Stimulated activated CD4-positive, alpha-beta T cell treated with anti-CD3 and anti-CD28 coated beads, TNF-alpha, amount 100 ng/mL, for 4 hours (primary cell): Measurements from ENCODE around the gene FAM210B.
"Not testable (repeated sequence)": the region's sequence is repeated elsewhere in the genome, so short reads cannot be mapped to it uniquely, and the experiment has no call there.

ENCODE experiments used
- DNase-seq, 3 experiments: peaks; one replicate each; pipeline ENCODE4 v3.0.0-alpha.2; 2020; ENCODE audit warnings: low read depth in 3 of 3

FAM210B gene

GRCh38 chr20:56392881-56393482 lies 34.2 kb downstream of the FAM210B start:
- DNase-seq, result no peak

DNA sequence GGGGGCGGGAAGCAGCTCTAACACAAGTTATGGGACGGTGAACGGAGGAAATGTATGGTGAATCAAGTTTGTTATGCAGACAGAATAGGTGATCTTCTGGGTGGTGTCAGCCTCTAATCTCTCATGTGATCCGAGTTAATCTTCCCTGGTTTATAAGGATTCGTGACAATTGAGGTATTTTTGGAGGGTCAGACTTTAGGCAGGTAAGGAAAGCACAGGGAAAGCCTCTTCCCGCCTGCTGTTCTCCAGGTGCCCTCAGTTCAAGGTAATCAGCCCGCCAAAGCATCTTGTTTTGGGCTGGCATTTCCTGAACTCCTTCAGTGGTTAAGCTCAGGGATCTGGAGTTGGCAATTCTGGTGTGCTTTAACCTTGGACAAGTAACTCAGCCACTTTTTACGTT lies 34.9 kb downstream of the FAM210B start:
- no peak for DNase-seq

- DNase-seq, result no peak
Measured at GRCh38 chr20:56395166-56395565, 36.4 kb downstream of the FAM210B start.

DNA sequence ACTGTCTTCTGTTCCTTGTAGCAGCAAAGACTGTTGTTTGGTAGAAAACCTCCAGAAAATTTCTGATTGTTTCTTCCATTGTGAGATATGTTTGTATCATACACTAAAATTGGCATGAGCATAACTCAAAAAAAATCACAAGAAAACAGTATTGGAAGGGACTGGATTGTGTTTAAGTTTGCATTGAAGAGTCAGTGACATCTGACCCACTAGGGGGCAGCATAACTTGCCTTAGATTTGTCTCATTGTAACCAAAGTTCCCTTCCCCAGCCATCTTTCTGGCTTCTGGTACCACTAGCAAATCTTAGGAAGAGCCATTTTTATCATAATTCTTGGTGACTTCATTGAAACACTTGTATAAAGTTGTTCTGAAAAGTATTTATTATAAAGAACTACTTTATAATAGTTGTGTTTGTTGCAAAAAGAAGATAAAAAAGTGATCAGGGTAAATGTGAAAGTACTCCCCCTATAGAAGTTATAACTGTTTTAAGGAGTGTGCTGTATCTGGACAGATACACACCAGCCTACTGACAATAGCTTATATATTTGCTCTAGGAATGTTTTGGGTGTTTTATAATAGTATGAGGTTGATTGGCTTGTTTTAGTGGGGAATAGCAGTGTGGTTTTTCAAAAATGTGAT lies 41.3 kb downstream of the FAM210B start:
- DNase-seq, result peak in 1 of 3 experiments; percentile 47

DNA sequence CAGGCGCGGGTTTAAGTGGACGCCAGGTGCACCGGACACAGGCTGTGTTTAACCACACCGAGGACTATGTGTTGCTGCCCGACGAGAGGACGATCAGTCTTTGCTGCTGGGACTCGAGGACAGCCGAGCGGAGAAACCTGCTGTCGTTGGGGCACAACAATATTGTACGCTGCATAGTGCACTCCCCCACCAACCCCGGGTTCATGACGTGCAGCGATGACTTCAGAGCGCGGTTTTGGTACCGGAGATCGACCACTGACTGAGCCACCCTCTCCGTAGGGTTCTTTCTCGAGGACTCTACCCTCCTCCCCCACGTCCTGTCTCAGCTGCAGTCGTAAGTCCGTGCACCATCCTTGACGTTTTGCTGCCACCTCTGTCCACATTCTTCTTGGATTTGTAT lies 44.7 kb downstream of the FAM210B start:
- no peak for DNase-seq

- not testable (repeated sequence) for DNase-seq
Measured at GRCh38 chr20:56405356-56405755, 46.6 kb downstream of the FAM210B start.

GRCh38 chr20:56406910-56407309 lies 48.1 kb downstream of the FAM210B start:
- DNase-seq, result no peak

GRCh38 chr20:56409521-56409920 lies 50.7 kb downstream of the FAM210B start:
- DNase-seq, result no peak

DNA sequence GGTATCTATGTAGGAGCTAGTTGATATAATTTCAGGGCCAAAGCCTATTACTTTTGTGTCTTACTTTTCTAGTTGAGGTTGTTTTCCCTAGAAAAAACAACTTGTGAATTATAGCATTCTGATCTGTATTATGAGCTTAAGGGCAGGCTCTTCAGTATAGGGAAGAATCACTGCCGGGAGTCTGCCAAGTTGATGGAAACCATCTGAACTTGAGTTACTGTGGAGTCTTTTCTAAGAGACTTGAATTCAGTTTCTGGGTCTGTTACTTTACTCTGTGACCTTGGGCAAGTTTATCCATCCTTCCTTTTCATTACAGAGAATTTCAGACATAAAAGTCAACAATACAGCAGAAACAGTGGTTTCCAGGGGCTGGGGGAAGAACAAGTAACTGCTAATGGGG lies 51.2 kb downstream of the FAM210B start:
- DNase-seq, result no peak

DNA sequence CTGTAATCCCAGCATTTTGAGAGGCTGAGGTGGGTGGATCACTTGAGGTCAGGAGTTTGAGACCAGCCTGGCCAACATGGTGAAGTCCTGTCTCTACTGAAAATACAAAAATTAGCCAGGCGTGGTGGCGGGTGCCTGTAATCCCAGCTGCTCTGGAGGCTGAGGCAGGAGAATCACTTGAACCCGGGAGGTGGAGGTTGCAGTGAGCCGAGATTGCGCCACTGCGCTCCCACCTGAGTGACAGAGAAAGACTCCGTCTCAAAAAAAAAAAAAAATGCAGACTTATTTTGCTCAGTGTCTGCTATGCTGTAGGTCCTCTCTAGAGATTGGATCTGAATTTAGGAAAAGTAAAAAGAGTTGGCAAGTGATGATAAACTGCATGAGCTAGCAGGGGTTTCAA lies 52.5 kb downstream of the FAM210B start:
- DNase-seq, result not testable (repeated sequence)

DNA sequence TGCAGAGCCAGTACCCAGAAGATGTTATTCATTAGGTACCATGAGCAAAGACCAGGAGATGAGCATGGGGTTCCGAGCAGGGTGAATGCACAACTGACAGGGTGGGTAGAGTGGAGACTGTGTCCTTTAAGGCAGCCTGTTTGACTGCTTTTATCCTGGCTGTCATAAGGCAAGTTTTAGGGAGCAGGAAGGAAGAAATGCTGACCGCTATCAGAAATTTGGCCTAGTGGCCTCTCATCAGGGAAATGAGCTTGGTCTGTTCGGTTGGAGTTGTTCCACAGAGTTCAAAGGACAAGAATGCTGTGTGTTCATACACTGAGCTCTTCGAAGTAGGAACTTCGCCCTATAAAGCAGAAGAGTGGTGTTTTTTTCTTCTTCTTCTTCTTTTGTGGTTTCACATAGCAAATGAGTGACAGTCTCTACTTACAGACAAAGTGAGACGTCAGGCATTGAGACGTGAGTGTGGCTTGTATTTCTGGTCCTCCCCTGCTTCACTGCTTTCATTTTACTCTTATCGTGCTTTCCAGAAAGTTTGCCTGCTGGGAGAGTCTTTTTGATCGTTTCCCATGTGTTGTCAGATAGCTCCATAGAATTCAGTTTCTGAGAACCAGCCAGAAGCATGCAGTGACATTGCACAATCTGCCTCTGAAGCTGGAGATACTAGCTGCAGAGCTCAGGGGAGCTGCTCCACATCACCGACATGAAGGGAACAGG lies 53.1 kb downstream of the FAM210B start, which contains the start of gene CASS4:
Gene CASS4, plus strand, starts transcription at position 502 of the 714 bp plus-strand sequence. Its CDS starts 199 bp downstream, at position 701.
- DNase-seq, result no peak

DNA sequence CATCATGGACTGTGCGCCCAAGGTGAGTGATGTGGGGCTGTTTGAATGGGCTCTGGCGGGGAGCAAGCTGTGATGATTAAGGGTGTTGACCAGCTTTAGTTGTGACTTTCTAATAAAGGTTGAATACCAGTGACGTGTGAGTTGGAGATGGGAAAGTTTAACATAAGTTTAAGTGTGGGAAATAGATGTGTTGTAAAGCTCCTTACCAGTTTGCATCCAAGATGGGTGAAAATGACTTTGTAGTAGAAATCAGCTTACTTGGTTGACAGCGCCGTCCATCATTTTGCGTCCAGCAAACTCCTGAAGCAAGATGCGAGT lies 53.7 kb downstream of the FAM210B start:
- DNase-seq, result no peak

DNA sequence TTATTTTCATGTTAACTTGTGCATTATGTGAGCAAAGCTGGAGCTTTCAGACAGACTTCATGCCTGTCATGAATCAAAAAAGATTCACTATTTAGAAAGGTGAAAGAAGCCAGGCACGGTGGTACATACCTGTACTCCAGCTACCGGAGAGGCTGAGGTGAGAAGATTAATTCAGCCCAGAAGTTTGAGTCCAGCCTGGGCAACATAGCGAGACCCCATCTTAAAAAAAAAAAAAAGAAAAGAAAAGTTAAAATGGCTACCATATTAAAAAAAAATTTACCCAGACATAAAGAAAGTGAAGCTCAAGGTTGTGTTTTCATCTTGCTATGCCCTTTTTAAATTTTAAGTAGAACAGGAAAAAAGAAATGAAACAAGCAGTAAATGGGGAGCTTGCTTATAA lies 54.2 kb downstream of the FAM210B start:
- no peak for DNase-seq

DNA sequence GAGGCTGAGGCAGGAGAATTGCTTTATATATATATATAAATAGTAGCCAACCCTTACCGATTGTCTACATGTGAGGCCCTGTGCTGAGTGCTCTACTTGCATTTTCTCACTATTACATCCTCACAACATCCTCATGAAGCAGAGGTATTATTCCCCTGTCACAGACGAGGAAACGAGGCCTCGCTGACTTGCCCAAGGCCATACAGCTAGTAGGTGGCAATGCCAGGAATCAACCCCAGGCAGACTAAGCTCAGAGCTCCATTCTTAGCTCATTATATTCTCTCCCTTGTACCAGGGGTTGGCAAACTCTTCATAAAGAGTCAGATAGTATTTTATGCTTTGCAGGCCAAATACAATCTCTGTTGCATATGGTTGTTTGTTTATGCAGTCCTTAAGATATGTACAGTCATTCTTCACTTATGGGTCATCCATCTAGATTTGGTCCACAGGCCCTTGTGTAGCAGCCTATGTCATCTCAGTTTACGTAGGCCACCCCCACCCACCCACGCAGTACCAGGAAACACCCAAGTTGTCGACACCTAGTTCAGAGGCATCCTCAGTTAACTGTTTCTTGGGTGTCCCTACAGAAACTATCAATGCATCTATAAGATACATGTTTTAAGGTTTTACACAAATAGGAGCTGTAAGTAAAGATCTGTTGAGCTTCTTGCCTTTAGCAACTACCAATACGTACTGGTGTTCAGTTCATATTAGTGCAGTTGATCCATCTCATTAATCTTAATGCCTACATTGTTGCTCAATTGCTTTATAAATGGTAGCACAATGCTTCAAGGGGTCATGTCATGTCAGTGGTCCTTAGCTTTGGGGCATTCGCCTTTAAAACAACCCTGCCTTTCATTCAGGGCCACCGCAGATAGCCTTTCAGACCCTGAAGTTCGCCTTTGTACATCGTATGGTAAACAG lies 56.3 kb downstream of the FAM210B start:
- DNase-seq, result peak in 2 of 3 experiments; percentile 44 to 57

- no peak for DNase-seq
Measured at GRCh38 chr20:56417402-56417801, 58.6 kb downstream of the FAM210B start.

- DNase-seq, result no peak
Measured at GRCh38 chr20:56417911-56418310, 59.1 kb downstream of the FAM210B start.
